Suprapubic skin (tissue), 3 donors: ENCODE results near the gene LILRB2.
"Not testable (repeated sequence)": the region's sequence is repeated elsewhere in the genome, so short reads cannot be mapped to it uniquely, and the experiment has no call there.

Source experiments
- POLR2AphosphoS5 ChIP-seq, 3 donors: sonication (generic); formaldehyde crosslinking; IDR thresholded peaks; one replicate each; pipeline ENCODE4 v1.6.1; 2017; ENCODE audit warnings: antibody characterized with exemption in 3 of 3
- TF ChIP-seq, protein P1 (sequence below), 2 donors: fragments of 200-600 bp in 1 of 2; fragments of 450-650 bp in 1 of 2; sonication (generic) in 1 of 2; IDR thresholded peaks; one replicate each; pipeline ENCODE4 v1.5.1; 2016 to 2019; ENCODE audit warnings: antibody characterized with exemption in 2 of 2, mild to moderate bottlenecking in 1 of 2, moderate library complexity in 1 of 2

DNA sequence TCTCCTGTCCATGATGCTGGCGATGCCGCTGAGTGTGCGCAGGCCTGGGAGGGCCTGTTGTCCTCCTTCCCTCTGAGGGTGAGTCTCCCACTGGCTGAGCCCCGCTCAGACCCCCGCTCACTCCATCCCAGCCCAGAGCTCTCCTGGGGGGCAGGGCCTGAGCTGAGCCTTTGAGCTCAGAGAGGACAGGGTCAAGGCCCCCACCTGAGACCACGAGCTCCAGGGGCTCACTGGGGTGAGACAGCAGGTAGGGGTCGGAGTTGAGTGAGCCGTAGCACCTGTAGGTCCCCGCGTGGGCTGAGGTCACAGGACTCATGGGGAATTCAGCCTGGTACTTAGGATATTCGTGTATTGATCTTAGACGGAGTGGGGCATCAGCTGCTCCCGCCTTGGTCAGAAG is 2.9 kb downstream of the LILRB2 start:
- TF ChIP-seq, protein P1, sequence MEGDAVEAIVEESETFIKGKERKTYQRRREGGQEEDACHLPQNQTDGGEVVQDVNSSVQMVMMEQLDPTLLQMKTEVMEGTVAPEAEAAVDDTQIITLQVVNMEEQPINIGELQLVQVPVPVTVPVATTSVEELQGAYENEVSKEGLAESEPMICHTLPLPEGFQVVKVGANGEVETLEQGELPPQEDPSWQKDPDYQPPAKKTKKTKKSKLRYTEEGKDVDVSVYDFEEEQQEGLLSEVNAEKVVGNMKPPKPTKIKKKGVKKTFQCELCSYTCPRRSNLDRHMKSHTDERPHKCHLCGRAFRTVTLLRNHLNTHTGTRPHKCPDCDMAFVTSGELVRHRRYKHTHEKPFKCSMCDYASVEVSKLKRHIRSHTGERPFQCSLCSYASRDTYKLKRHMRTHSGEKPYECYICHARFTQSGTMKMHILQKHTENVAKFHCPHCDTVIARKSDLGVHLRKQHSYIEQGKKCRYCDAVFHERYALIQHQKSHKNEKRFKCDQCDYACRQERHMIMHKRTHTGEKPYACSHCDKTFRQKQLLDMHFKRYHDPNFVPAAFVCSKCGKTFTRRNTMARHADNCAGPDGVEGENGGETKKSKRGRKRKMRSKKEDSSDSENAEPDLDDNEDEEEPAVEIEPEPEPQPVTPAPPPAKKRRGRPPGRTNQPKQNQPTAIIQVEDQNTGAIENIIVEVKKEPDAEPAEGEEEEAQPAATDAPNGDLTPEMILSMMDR (IDR thresholded peaks at IDR 0.05), result not testable (repeated sequence)
- not testable (repeated sequence) for TF ChIP-seq POLR2AphosphoS5 (IDR thresholded peaks at IDR 0.05)
